Suprapubic skin (tissue), 4 donors: ENCODE measurements around the gene ADARB1. TPM values are rescaled to one million over a fixed set of nuclear protein-coding genes. Genes with fewer than 3 reads are reported as not detected.

Source experiments
- DNase-seq, 2 donors: peaks; one replicate each; pipeline ENCODE4 v3.0.0-alpha.2; 2019; ENCODE audit warnings: low spot score in 2 of 2
- H3K27ac ChIP-seq: fragments of 200-600 bp; sonication (generic); one replicate; pipeline ENCODE4 v1.5.1; 2019
- H3K27me3 ChIP-seq: fragments of 200-600 bp; sonication (generic); one replicate; pipeline ENCODE4 v1.5.1; 2019
- H3K36me3 ChIP-seq: fragments of 200-600 bp; sonication (generic); one replicate; pipeline ENCODE4 v1.5.1; 2019
- H3K4me1 ChIP-seq: fragments of 200-600 bp; sonication (generic); one replicate; pipeline ENCODE4 v1.5.1; 2019
- H3K4me3 ChIP-seq: fragments of 200-600 bp; sonication (generic); one replicate; pipeline ENCODE4 v1.5.1; 2019; ENCODE audit warnings: mild to moderate bottlenecking
- H3K9me3 ChIP-seq: fragments of 200-600 bp; sonication (generic); one replicate; pipeline ENCODE4 v1.5.1; 2019
- EP300 ChIP-seq: sonication (generic); formaldehyde crosslinking; IDR thresholded peaks from one replicate; pipeline ENCODE4 v1.6.1; 2017; ENCODE audit warnings: antibody characterized with exemption
- POLR2A ChIP-seq, 2 donors: fragments of 450-650 bp; IDR thresholded peaks; one replicate each; pipeline ENCODE4 v1.6.1; 2017; ENCODE audit warnings: antibody characterized with exemption in 2 of 2, mild to moderate bottlenecking in 2 of 2, moderate library complexity in 2 of 2
- POLR2AphosphoS5 ChIP-seq, 3 donors: sonication (generic); formaldehyde crosslinking; IDR thresholded peaks; one replicate each; pipeline ENCODE4 v1.6.1; 2017; ENCODE audit warnings: antibody characterized with exemption in 3 of 3
- WGBS: methylation state at CpG from one replicate; pipeline ENCODE4 v1.1.5; 2018; 5-methylcytosine and 5-hydroxymethylcytosine counted together
- total RNA-seq, 4 donors: library from RNA; depleted of rRNA; stranded (reverse); fragments of >200 nt; gene quantifications; one replicate each; pipeline ENCODE4 v1.1.0, GENCODE V29; 2016
- TF ChIP-seq, protein P1 (sequence below), 2 donors: fragments of 200-600 bp in 1 of 2; fragments of 450-650 bp in 1 of 2; sonication (generic) in 1 of 2; IDR thresholded peaks; one replicate each; pipeline ENCODE4 v1.5.1; 2016 to 2019; ENCODE audit warnings: antibody characterized with exemption in 2 of 2, mild to moderate bottlenecking in 1 of 2, moderate library complexity in 1 of 2

Gene ADARB1
- total RNA-seq, 4 donors from 2014 or later, result 13.2 to 23.6 (median 20.3) TPM

DNA sequence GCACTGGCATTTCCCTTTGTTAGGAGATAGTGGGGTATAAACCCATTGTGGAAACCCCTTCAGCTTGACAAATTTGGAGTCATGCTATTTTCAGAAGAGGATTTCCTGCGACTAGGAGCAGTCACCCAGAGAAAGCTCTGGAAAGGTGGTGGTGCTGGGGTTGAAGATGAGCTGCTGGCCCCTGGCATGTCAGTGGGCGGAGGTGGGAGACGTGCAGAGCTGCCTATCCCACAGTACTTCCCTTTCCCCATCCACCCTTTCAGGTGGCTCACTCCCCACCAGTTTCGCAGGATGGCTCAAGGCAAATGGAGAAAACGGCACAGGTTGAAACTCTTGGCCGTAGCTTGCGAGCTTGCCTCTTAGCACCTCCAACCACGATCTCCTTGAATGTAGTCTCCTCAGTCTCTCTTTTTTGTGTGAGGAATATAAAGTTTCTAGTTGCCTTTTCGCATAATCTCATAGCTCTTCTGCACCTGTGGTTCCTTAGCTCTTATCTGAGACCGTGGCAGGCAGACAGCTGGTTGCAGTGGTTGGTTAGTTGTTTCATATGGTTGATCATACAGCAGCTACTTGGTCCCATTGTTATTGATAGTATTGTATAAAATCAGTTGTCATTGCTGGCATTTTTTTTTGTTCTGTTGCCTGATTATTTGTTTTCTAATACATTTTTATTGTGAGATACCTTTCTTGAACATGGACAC lies 48.2 kb downstream of the ADARB1 start:
- DNase-seq, result no peak
- WGBS, result 95% methylated on average over 10 of the region's 10 CpGs
- no peak overlapping the region for H3K4me3 ChIP-seq
- H3K36me3 ChIP-seq, result peaks cover 13% of the 10 kb centered on the region
- H3K4me1 ChIP-seq, result no peaks in the 10 kb centered on the region
- H3K9me3 ChIP-seq, result no peaks in the 10 kb centered on the region
- no peak overlapping the region for H3K27ac ChIP-seq
- H3K27me3 ChIP-seq, result no peaks in the 10 kb centered on the region
- TF ChIP-seq EP300 (no peak), POLR2A (IDR thresholded peaks at IDR 0.05) (no peak), POLR2AphosphoS5 (IDR thresholded peaks at IDR 0.05) (no peak)
- TF ChIP-seq, protein P1, sequence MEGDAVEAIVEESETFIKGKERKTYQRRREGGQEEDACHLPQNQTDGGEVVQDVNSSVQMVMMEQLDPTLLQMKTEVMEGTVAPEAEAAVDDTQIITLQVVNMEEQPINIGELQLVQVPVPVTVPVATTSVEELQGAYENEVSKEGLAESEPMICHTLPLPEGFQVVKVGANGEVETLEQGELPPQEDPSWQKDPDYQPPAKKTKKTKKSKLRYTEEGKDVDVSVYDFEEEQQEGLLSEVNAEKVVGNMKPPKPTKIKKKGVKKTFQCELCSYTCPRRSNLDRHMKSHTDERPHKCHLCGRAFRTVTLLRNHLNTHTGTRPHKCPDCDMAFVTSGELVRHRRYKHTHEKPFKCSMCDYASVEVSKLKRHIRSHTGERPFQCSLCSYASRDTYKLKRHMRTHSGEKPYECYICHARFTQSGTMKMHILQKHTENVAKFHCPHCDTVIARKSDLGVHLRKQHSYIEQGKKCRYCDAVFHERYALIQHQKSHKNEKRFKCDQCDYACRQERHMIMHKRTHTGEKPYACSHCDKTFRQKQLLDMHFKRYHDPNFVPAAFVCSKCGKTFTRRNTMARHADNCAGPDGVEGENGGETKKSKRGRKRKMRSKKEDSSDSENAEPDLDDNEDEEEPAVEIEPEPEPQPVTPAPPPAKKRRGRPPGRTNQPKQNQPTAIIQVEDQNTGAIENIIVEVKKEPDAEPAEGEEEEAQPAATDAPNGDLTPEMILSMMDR (IDR thresholded peaks at IDR 0.05), result no peak

GRCh38 chr21:45123440-45123839 lies 49.1 kb downstream of the ADARB1 start:
- Histone ChIP-seq H3K4me1 (peaks cover 2% of the 10 kb centered on the region), H3K9me3 (no peaks in the 10 kb centered on the region), H3K4me3 (no peak overlapping the region), H3K27ac (no peak overlapping the region), H3K27me3 (no peaks in the 10 kb centered on the region), H3K36me3 (peaks cover 13% of the 10 kb centered on the region)
- 94% methylated on average over 6 of the region's 6 CpGs for WGBS
- no peak for TF ChIP-seq EP300
- TF ChIP-seq, protein P1 (IDR thresholded peaks at IDR 0.05), result no peak
- TF ChIP-seq POLR2AphosphoS5 (IDR thresholded peaks at IDR 0.05), result no peak
- no peak for TF ChIP-seq POLR2A (IDR thresholded peaks at IDR 0.05)
- DNase-seq, result no peak

GRCh38 chr21:45124596-45124995 lies 50.2 kb downstream of the ADARB1 start:
- Histone ChIP-seq H3K9me3 (no peaks in the 10 kb centered on the region), H3K36me3 (peaks cover 13% of the 10 kb centered on the region), H3K4me1 (peaks cover 14% of the 10 kb centered on the region), H3K4me3 (no peak overlapping the region), H3K27me3 (no peaks in the 10 kb centered on the region), H3K27ac (no peak overlapping the region)
- WGBS, result 82% methylated on average over 6 of the region's 6 CpGs
- DNase-seq, result no peak
- TF ChIP-seq POLR2AphosphoS5 (IDR thresholded peaks at IDR 0.05), result no peak
- no peak for TF ChIP-seq POLR2A (IDR thresholded peaks at IDR 0.05)
- TF ChIP-seq, protein P1 (IDR thresholded peaks at IDR 0.05), result no peak
- TF ChIP-seq EP300, result no peak

DNA sequence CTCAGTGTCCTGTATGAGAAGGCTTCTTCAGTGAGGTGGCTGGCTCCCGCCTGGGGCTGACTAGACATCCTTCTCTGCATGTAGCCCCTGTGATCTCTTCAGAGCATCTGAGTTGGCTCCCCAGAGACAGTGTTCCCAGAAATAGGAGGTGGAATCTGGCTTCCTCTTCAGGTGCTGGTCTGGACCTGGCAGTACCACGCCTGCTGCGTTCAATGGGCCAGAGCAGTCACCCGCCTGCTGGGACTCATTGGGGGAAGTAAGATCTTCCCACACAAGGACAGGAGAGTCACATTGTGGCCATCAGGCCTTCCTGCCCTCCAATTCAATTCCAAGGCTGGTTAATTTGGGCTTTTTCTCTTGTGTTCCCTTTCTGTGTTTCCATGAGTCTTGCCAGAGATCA lies 51.0 kb downstream of the ADARB1 start:
- TF ChIP-seq POLR2AphosphoS5 (IDR thresholded peaks at IDR 0.05), result no peak
- no peak for TF ChIP-seq EP300
- TF ChIP-seq, protein P1 (IDR thresholded peaks at IDR 0.05), result no peak
- TF ChIP-seq POLR2A (IDR thresholded peaks at IDR 0.05), result no peak
- no peaks in the 10 kb centered on the region for H3K9me3 ChIP-seq
- no peak overlapping the region for H3K4me3 ChIP-seq
- no peak overlapping the region for H3K27ac ChIP-seq
- 65% methylated on average over 4 of the region's 4 CpGs for WGBS
- H3K27me3 ChIP-seq, result no peaks in the 10 kb centered on the region
- no peak for DNase-seq
- peaks cover 11% of the 10 kb centered on the region for H3K36me3 ChIP-seq
- H3K4me1 ChIP-seq, result peaks cover 21% of the 10 kb centered on the region

- Histone ChIP-seq H3K27me3 (no peaks in the 10 kb centered on the region), H3K27ac (no peak overlapping the region), H3K4me1 (peaks cover 29% of the 10 kb centered on the region), H3K4me3 (no peak overlapping the region), H3K36me3 (peaks cover 6% of the 10 kb centered on the region), H3K9me3 (no peaks in the 10 kb centered on the region)
- no peak for DNase-seq
- WGBS, result 87% methylated on average over 11 of the region's 11 CpGs
- TF ChIP-seq POLR2A (IDR thresholded peaks at IDR 0.05) (no peak), POLR2AphosphoS5 (IDR thresholded peaks at IDR 0.05) (no peak), EP300 (no peak)
- TF ChIP-seq, protein P1 (IDR thresholded peaks at IDR 0.05), result no peak
These were observed 51.8 kb downstream of the ADARB1 start for GRCh38 chr21:45126204-45126626.
